Heart right ventricle (tissue), 12 donors: ENCODE results near the gene ADRA1B. TPM values are rescaled to one million over a fixed set of nuclear protein-coding genes. Genes with fewer than 3 reads are reported as not detected.

ENCODE experiments used
- polyA plus RNA-seq, 2 donors: library from polyadenylated mRNA; stranded (reverse); fragments of 200-250 nt; gene quantifications; one replicate each; pipeline ENCODE4 v1.2.3, GENCODE V29; 2013
- total RNA-seq, 10 donors: library from RNA; stranded (reverse); fragmentation: NEBNext Ultra II Directional in 3 of 10; extraction: Animal tissue kit (Norgen Biotek cat#: 25700) in 3 of 10; gene quantifications; one replicate each; pipeline versions ENCODE4 v1.2.1 to v1.2.4, GENCODE V29; 2021 to 2023
- donor health status: ischemic (EF 13 %, LVEDD 7.1; RV severe dilation, severe dysfunction).
- donor health status: healthy with polysubstance abuse.
- donor health status: DM: no; HTN: yes; CAD: no.
- donor health status: DM: no; HTN: no; CAD: no.
- donor health status: ischemic (EF 25% LVEDD 6.9; RV normal size, moderate dysfunction).
- donor health status: ischemic (EF 25% LVEDD 5.7; RV mildly dilated, moderate dysfunction).
- donor health status: healthy.
- donor health status: nonischemic (EF 11% LVEDD 7.7; RV severe dilation, severe dysfunction).
- donor health status: DM: yes; HTN: yes; CAD: no.
- donor health status: PGD.
- donor health status: ischemic (EF 29% LVEDD 5.4; RV normal size, mild dysfunction).
- donor health status: nonischemic (EF 23%, LVEDD 6.1; RV moderate dilation, normal function).

The ADRA1B gene
- total and polyA plus RNA-seq, 12 donors: 0.44 to 4.1 (median 1.8) TPM

Other genes with a start within 250 kb of the ADRA1B start
- gene TTC1, start 92.7 kb downstream of the ADRA1B start, total RNA-seq: 100 to 1,000 TPM in 2 of 10 donors, 10 to 100 TPM in 8; 69.7 to 125 (median 86.5) TPM
- 10 to 100 TPM; 52.0 to 63.9 TPM for gene TTC1, start 92.7 kb downstream of the ADRA1B start, polyA plus RNA-seq
- gene PWWP2A, start 203.0 kb downstream of the ADRA1B start, total RNA-seq: 10 to 100 TPM in 9 of 10 donors, 1 to 10 TPM in 1; 8.2 to 14.7 (median 12.4) TPM
- 1 to 10 TPM; 4.5 to 9.8 TPM for gene PWWP2A, start 203.0 kb downstream of the ADRA1B start, polyA plus RNA-seq